RWPE1 (cell line): ENCODE data around the gene TANC1.
A peak's percentile ranks its signal among the peaks of the same experiment; 100 is the strongest.

Source experiments
- CTCF ChIA-PET: fragments of 350-600 bp; sonication (Branson Sonifier 250); formaldehyde crosslinking; extraction: SDS; loops from one replicate; lab custom pipeline; 2021; lab: Yijun Ruan, JAX
- POLR2A ChIA-PET: fragments of 400-600 bp; formaldehyde crosslinking; extraction: SDS; loops from one replicate; lab custom pipeline; 2020; ENCODE audit warnings: antibody characterized with exemption; ENCODE audit not compliant: low non-redundant PET; lab: Yijun Ruan, JAX
- DNase-seq: peaks from one replicate; pipeline ENCODE4 v3.0.0; 2012; ENCODE audit warnings: low spot score
- H3K27ac ChIP-seq: fragments of 450-650 bp; 2 replicates; pipeline ENCODE4 v1.5.1; 2017
- TF ChIP-seq, protein P1 (sequence below): fragments of 450-650 bp; conservative IDR thresholded peaks from 2 replicates; pipeline ENCODE4 v1.5.1; 2017; ENCODE audit warnings: low read depth, mild to moderate bottlenecking

TANC1 gene

DNA sequence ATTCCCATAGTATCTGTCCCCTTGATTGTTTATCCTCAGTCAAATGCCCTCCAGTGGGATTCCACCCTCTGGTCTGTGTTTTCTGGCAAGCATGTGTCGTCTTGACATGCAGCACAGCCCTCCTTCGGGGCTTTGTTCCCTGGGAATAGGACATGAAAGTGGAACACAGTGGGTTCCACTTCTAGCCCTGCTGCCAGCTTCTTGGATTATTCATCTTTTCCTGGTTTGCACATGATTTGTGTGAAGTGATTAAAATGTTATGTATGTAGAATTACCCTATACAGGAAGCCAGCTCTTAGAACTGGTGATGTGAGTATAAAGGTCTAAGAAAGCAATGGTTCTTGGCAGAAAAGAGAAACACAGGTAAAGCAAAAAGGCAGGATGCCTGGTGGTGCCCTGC, 142.3 kb downstream of the TANC1 start:
- TF ChIP-seq, protein P1, sequence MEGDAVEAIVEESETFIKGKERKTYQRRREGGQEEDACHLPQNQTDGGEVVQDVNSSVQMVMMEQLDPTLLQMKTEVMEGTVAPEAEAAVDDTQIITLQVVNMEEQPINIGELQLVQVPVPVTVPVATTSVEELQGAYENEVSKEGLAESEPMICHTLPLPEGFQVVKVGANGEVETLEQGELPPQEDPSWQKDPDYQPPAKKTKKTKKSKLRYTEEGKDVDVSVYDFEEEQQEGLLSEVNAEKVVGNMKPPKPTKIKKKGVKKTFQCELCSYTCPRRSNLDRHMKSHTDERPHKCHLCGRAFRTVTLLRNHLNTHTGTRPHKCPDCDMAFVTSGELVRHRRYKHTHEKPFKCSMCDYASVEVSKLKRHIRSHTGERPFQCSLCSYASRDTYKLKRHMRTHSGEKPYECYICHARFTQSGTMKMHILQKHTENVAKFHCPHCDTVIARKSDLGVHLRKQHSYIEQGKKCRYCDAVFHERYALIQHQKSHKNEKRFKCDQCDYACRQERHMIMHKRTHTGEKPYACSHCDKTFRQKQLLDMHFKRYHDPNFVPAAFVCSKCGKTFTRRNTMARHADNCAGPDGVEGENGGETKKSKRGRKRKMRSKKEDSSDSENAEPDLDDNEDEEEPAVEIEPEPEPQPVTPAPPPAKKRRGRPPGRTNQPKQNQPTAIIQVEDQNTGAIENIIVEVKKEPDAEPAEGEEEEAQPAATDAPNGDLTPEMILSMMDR = no peak
- ChIA-PET POLR2A (no interaction called here), CTCF (interaction anchor here (0.6 kb wide), 1 partner anchor 149 kb away, joined by 3 read pairs; no protein-coding TSS in a partner anchor)
- DNase-seq = no peak
- no peak overlapping the region; the same call in 1 of the 2 replicates for H3K27ac ChIP-seq

DNA sequence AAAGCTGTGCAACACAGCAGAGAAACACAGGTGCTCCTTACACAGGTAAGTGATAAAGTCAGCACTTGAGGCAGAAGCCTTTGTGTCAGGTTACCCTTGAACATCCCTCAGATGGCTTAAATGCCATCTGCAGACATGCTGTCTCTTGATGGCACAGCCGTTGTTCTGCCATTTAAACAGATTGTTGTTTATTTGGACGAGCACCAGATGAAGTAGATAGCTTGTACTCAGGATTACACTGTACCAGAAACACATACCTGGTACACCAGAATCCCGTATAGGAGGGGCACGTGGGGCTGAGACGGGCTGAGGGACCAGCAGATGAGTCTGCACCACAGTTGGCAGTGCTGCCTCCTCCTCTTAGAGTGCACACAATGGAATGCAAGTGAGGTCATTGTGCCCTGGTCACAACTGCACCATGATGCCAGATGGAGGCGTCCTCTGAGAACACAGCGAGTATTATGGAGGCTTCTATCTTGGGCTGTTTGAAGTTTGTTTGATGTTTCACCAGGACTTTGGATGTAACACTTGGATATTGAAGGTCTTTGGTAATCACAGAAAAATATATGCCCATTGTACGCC, 143.0 kb downstream of the TANC1 start:
- no peak for DNase-seq
- ChIA-PET CTCF (interaction anchor here (0.6 to 0.7 kb wide), 2 partner anchors 48 to 148 kb away, joined by 3 read pairs; no protein-coding TSS in a partner anchor), POLR2A (no interaction called here)
- no peak overlapping the region for H3K27ac ChIP-seq
- TF ChIP-seq, protein P1 = no peak

DNA sequence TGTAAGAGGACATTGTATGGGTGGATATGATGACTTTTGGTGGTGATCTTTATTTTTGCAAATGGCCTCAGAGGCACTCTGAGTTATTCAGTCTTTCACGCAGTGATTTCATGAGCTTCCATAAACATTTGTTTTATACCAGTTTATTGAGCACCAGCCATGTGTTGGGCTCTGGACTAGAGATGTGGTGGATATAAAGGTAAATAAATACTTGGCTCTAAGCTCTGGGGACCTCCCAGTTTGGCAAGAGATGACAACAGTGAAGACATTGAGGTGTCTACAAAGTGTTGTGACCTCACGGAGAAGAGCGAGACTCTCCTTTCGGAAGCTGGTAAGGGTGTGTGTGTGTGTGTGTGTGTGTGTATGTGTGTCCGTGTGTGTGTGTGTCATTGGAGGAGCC, 146.4 kb downstream of the TANC1 start:
- DNase-seq = no peak
- ChIA-PET CTCF (no interaction called here), POLR2A (no interaction called here)
- no peak overlapping the region for H3K27ac ChIP-seq
- TF ChIP-seq, protein P1 = no peak

DNA sequence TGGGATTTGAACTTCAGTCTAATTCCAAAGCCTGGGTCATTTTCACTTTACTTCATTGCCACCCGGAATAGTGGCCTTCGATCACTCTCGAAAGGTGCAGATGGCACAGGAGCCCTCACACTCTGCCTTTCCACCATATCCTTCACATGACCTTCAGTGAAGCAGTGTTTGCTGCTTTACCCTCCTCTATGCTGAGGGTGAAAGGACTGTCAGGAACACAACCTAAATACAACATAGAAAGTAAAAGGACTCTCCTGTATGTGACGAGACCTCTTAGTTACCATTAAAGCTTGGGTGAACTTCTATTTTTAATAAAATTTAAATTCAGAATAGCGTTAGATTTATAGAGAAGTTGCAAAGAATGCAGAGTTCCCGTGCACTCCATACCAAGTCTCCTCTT, 148.5 kb downstream of the TANC1 start:
- DNase-seq = no peak
- ChIA-PET POLR2A (no interaction called here), CTCF (interaction anchor here (0.7 kb wide), 1 partner anchor 207 kb away, joined by 3 read pairs; no protein-coding TSS in a partner anchor)
- H3K27ac ChIP-seq = no peak overlapping the region
- TF ChIP-seq, protein P1 = no peak

DNA sequence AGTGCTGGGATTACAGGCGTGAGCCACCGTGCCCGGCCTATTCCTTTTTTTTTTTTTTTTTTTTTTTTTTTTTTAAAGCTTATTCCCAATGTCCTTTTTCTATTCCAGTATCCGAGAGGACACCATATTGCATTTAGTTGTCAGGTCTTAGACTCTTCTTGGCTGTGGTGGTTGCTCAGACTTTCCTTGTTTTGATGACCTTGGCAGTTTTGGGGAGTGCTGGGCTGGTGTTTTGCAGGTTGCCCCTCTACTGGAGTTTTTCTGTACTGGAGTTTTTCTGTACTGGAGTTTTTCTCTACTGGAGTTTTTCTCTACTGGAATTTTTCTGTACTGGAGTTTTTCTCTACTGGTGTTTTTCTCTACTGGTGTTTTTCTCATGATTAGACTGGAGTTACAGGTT, 149.2 kb downstream of the TANC1 start:
- CTCF ChIA-PET = interaction anchor here (0.7 kb wide), 2 partner anchors 23 to 207 kb away, joined by 3 to 5 read pairs; no protein-coding TSS in a partner anchor
- DNase-seq = no peak
- TF ChIP-seq, protein P1 = no peak
- POLR2A ChIA-PET = no interaction called here
- 0 out of 2 replicates have a peak overlapping the region, but pooled peaks have one; percentile 11 for H3K27ac ChIP-seq

DNA sequence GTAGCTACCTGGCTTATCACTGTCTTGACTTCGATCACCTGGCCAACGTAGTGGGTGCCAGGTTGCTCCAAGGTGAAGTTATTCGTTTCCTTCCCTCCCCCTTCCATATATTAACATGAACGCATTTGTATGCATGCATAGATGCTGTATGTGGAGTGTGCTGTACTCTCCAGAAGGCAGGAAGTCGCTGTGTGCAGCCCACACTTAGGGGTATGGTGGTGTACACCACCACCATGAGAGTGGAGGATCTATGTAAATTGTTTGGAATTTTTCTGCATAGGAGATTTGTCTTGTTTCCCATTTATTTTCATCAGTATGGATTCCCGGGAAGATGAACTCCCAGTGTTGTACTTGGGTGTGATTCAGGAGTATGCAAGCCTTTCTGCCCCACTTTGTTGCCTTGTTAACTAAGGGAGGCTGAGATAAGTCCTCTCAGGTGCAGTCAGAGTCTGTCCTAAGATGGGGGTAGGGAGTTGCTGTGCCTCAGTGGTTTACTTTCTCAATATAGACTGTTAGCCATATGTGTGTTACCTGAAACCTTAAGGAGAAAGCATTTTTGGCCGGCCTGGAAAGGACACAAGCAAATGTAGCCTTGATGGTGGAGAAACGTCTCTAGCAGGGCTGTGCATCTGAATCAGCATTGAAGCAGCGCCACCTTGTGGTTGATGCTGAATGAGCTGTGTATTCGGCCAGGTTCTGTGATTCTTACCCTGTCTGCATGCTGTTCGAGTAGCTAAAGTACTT, 149.8 kb downstream of the TANC1 start:
- POLR2A ChIA-PET = no interaction called here
- peak; percentile 60 for DNase-seq
- CTCF ChIA-PET = interaction anchor here (0.6 to 1.0 kb wide), 10 partner anchors 8 to 218 kb away, joined by 3 to 11 read pairs (median 3); no protein-coding TSS in a partner anchor
- peak overlapping the region; percentile 17; the same call in 1 of the 2 replicates for H3K27ac ChIP-seq
- TF ChIP-seq, protein P1 = peak; percentile 88
